ENCODE data around the gene ADCK2.
"Not testable (repeated sequence)": the region's sequence is repeated elsewhere in the genome, so short reads cannot be mapped to it uniquely, and the experiment has no call there.

DNA sequence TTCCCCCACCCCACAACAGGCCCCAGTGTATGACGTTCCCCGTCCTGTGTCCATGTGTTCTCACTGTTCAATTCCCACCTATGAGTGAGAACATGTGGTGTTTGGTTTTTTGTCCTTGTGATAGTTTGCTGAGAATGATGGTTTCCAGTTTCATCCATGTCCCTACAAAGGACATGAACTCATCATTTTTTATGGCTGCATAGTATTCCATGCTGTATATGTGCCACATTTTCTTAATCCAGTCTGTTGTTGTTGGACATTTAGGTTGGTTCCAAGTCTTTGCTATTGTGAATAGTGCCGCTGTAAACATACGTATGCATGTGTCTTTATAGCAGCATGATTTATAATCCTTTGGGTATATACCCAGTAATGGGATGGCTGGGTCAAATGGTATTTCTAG lies 36.0 kb downstream of the ADCK2 start:
- TF ChIP-seq, protein P1, sequence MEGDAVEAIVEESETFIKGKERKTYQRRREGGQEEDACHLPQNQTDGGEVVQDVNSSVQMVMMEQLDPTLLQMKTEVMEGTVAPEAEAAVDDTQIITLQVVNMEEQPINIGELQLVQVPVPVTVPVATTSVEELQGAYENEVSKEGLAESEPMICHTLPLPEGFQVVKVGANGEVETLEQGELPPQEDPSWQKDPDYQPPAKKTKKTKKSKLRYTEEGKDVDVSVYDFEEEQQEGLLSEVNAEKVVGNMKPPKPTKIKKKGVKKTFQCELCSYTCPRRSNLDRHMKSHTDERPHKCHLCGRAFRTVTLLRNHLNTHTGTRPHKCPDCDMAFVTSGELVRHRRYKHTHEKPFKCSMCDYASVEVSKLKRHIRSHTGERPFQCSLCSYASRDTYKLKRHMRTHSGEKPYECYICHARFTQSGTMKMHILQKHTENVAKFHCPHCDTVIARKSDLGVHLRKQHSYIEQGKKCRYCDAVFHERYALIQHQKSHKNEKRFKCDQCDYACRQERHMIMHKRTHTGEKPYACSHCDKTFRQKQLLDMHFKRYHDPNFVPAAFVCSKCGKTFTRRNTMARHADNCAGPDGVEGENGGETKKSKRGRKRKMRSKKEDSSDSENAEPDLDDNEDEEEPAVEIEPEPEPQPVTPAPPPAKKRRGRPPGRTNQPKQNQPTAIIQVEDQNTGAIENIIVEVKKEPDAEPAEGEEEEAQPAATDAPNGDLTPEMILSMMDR (IDR thresholded peaks at IDR 0.05), result not testable (repeated sequence)
- TF ChIP-seq POLR2A (IDR thresholded peaks at IDR 0.05), result not testable (repeated sequence)

All from Peyer's patch (tissue), 4 donors.